K562 (cell line): ENCODE measurements around the gene DMWD. TPM values are rescaled to one million over a fixed set of nuclear protein-coding genes. Genes with fewer than 3 reads are reported as not detected.

Experiments used
- BDP1 ChIP-seq: IDR thresholded peaks from 3 replicates; pipeline ENCODE4 v1.6.1; 2011; ENCODE audit not compliant: insufficient read length, insufficient read depth
- HDAC6 ChIP-seq: IDR thresholded peaks from 2 replicates; pipeline ENCODE4 v1.6.1; 2012; ENCODE audit warnings: low read depth, mild to moderate bottlenecking, control low read depth, inconsistent platforms, low read length, moderate library complexity
- MCM3 ChIP-seq: fragments of 450-650 bp; IDR thresholded peaks from 2 replicates; pipeline ENCODE4 v1.6.1; 2016
- PHB2 ChIP-seq: fragments of 450-650 bp; IDR thresholded peaks from 2 replicates; pipeline ENCODE4 v1.6.1; 2017; ENCODE audit warnings: low read depth
- PHF8 ChIP-seq: fragments of 200-600 bp; sonication (generic); IDR thresholded peaks from 2 replicates; pipeline ENCODE4 v1.6.1; 2012; ENCODE audit warnings: mixed run types, mild to moderate bottlenecking, inconsistent platforms, low read length, moderate library complexity, borderline replicate concordance
- POLR2G ChIP-seq: fragments of 200-400 bp; formaldehyde crosslinking; IDR thresholded peaks from 2 replicates; pipeline ENCODE4 v1.6.1; 2017; ENCODE audit warnings: low read depth, mild to moderate bottlenecking, antibody characterized with exemption, low read length, moderate library complexity
- SIX5 ChIP-seq, 2 experiments: IDR thresholded peaks; 2 replicates each; pipeline ENCODE4 v1.6.1; 2011; ENCODE audit warnings: low read length in 2 of 2, borderline replicate concordance in 1 of 2, low read depth in 1 of 2, mild to moderate bottlenecking in 1 of 2, moderate library complexity in 1 of 2; ENCODE audit not compliant: insufficient read depth in 1 of 2
- SMAD1 ChIP-seq: fragments of 150-350 bp; IDR thresholded peaks from 2 replicates; pipeline ENCODE4 v1.6.1; 2014; ENCODE audit warnings: low read length, low read depth; ENCODE audit not compliant: partially characterized antibody
- STAG1 ChIP-seq: sonication (generic); formaldehyde crosslinking; IDR thresholded peaks from 2 replicates; pipeline ENCODE4 v1.5.0; 2020; ENCODE audit warnings: missing genetic modification reagents, borderline replicate concordance
- TAF1 ChIP-seq: IDR thresholded peaks from 2 replicates; pipeline ENCODE4 v1.6.1; 2011; ENCODE audit warnings: mild to moderate bottlenecking, low read length, moderate library complexity; ENCODE audit not compliant: insufficient read depth, control insufficient read depth, severe bottlenecking; ENCODE audit errors: extremely low read depth
- ZNF589 ChIP-seq: fragments of 200-800 bp; sonication (Bioruptor generic); IDR thresholded peaks from 2 replicates; pipeline ENCODE4 v1.6.1; 2016; ENCODE audit warnings: low read depth, missing genetic modification characterization, missing compliant biosample characterization
- ZNF785 ChIP-seq: fragments of 250-450 bp; sonication (Bioruptor Pico); IDR thresholded peaks from 2 replicates; pipeline ENCODE4 v1.4.0; 2020; ENCODE audit warnings: mild to moderate bottlenecking
- polyA plus RNA-seq, 8 experiments: library from polyadenylated mRNA; depleted of rRNA in 4 of 8; stranded (reverse) in 5 of 8; unstranded in 3 of 8; fragments of >200 nt; fragmentation: Nextera tagmentation in 2 of 8; fragmentation: Illumina TruSeq in 1 of 8; extraction: Ambion mirVana in 2 of 8; extraction: Trizol in 1 of 8; gene quantifications; 2 replicates each; pipeline versions ENCODE4 v1.2.1 to v1.2.3, GENCODE V29; 2011 to 2014; ENCODE audit warnings: inconsistent platforms in 1 of 8, missing spikeins in 1 of 8
- total RNA-seq, 7 experiments: library from RNA; depleted of rRNA in 6 of 7; stranded (reverse); fragments of >200 nt in 6 of 7; fragmentation: Illumina TruSeq in 2 of 7; extraction: Trizol in 2 of 7; gene quantifications; 2 replicates each; pipeline versions ENCODE4 v1.2.1 to v1.2.3, GENCODE V29; 2011 to 2021; ENCODE audit warnings: low replicate concordance in 1 of 7
- TF ChIP-seq, protein P1 (sequence below): sonication (generic); formaldehyde crosslinking; IDR thresholded peaks from 2 replicates; pipeline ENCODE4 v1.8.0; 2022; ENCODE audit warnings: mild to moderate bottlenecking, missing genetic modification reagents
- TF ChIP-seq, protein P2 (sequence below): IDR thresholded peaks from 2 replicates; pipeline ENCODE4 v1.6.1; 2011; ENCODE audit warnings: borderline replicate concordance, low read depth, mild to moderate bottlenecking, moderate library complexity, low read length; ENCODE audit not compliant: insufficient read depth, poor library complexity, severe bottlenecking
- TF ChIP-seq, protein P3 (sequence below): fragments of 450-650 bp; IDR thresholded peaks from 2 replicates; pipeline ENCODE4 v1.6.1; 2016
- TF ChIP-seq, protein P4 (sequence below): fragments of 200-800 bp; sonication (Bioruptor generic); IDR thresholded peaks from 2 replicates; pipeline ENCODE4 v1.6.1; 2017; ENCODE audit warnings: missing genetic modification characterization, missing compliant biosample characterization
- TF ChIP-seq, protein P5 (sequence below): fragments of 250-450 bp; sonication (Bioruptor Pico); IDR thresholded peaks from 2 replicates; pipeline ENCODE4 v1.9.0; 2021; ENCODE audit warnings: mild to moderate bottlenecking, inconsistent platforms

The DMWD gene
- total and polyA plus RNA-seq, 9 of the 15 experiments (the other 6 are each of a cell fraction or from before 2014, with no cell fraction given), result 4.7 to 54.6 (median 19.0) TPM

DNA sequence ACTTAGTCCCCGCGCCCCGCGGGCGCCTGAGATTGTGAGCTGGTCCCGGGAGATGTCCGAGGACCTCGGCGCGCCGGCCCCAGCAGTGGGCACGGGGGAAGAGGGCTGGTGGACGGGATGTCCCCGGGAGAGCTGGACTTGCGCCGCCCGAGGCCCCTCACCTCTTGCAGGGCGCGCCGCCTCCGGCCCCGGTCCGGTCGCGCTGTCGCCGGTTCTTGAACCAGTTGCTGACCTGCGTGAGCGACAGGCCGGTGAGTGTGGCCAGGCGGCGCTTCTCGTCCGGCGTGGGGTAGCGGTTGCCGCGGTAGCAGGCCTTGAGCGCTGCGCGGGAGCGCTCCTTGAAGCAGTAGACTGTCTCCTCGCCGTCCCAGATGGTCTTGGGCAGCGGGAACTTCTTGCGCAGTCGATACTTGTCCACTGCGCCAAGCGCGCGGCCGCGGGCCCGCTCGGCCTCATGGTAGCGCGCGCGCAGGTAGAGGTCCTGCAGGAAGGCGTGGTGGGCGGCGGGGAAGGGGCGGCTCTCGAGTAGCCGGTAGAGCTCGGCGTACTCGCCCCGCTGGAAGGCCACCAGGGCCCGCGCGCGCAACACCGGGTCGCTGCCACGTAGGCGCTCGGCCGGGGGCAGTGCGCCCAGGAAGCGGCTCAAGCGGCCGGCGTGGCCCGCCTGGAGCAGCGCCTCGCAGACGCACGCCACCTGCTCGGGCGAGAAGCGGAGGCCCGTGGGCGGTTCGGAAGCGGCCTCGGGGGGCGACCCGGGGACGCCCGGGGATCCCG lies 24.6 kb downstream of the DMWD start (continued):
- TF ChIP-seq, protein P1, sequence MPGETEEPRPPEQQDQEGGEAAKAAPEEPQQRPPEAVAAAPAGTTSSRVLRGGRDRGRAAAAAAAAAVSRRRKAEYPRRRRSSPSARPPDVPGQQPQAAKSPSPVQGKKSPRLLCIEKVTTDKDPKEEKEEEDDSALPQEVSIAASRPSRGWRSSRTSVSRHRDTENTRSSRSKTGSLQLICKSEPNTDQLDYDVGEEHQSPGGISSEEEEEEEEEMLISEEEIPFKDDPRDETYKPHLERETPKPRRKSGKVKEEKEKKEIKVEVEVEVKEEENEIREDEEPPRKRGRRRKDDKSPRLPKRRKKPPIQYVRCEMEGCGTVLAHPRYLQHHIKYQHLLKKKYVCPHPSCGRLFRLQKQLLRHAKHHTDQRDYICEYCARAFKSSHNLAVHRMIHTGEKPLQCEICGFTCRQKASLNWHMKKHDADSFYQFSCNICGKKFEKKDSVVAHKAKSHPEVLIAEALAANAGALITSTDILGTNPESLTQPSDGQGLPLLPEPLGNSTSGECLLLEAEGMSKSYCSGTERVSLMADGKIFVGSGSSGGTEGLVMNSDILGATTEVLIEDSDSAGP, result no peak
- TF ChIP-seq, protein P2, sequence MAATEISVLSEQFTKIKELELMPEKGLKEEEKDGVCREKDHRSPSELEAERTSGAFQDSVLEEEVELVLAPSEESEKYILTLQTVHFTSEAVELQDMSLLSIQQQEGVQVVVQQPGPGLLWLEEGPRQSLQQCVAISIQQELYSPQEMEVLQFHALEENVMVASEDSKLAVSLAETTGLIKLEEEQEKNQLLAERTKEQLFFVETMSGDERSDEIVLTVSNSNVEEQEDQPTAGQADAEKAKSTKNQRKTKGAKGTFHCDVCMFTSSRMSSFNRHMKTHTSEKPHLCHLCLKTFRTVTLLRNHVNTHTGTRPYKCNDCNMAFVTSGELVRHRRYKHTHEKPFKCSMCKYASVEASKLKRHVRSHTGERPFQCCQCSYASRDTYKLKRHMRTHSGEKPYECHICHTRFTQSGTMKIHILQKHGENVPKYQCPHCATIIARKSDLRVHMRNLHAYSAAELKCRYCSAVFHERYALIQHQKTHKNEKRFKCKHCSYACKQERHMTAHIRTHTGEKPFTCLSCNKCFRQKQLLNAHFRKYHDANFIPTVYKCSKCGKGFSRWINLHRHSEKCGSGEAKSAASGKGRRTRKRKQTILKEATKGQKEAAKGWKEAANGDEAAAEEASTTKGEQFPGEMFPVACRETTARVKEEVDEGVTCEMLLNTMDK, result no peak
- TF ChIP-seq PHB2 (no peak), MCM3 (no peak), SMAD1 (no peak), TAF1 (peak; percentile 15), ZNF785 (no peak), SIX5 (IDR thresholded peaks at IDR 0.05; ENCODE audit: borderline replicate concordance in 1 of 2, insufficient read depth in 1 of 2, low read depth in 1 of 2, low read length in 2 of 2) (no peak), STAG1 (0 out of 2 replicates have a peak, but pooled peaks have one; percentile 28), POLR2G (peak; percentile 81), PHF8 (peak; percentile 36; the same call in 1 of the 2 replicates), ZNF589 (peak; percentile 42; the same call in 1 of the 2 replicates), BDP1 (no peak), HDAC6 (peak; percentile 85; the same call in 1 of the 2 replicates)
- TF ChIP-seq, protein P3, sequence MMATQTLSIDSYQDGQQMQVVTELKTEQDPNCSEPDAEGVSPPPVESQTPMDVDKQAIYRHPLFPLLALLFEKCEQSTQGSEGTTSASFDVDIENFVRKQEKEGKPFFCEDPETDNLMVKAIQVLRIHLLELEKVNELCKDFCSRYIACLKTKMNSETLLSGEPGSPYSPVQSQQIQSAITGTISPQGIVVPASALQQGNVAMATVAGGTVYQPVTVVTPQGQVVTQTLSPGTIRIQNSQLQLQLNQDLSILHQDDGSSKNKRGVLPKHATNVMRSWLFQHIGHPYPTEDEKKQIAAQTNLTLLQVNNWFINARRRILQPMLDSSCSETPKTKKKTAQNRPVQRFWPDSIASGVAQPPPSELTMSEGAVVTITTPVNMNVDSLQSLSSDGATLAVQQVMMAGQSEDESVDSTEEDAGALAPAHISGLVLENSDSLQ, result peak; percentile 75
- TF ChIP-seq, protein P4, sequence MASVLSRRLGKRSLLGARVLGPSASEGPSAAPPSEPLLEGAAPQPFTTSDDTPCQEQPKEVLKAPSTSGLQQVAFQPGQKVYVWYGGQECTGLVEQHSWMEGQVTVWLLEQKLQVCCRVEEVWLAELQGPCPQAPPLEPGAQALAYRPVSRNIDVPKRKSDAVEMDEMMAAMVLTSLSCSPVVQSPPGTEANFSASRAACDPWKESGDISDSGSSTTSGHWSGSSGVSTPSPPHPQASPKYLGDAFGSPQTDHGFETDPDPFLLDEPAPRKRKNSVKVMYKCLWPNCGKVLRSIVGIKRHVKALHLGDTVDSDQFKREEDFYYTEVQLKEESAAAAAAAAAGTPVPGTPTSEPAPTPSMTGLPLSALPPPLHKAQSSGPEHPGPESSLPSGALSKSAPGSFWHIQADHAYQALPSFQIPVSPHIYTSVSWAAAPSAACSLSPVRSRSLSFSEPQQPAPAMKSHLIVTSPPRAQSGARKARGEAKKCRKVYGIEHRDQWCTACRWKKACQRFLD, result no peak
- TF ChIP-seq, protein P5, sequence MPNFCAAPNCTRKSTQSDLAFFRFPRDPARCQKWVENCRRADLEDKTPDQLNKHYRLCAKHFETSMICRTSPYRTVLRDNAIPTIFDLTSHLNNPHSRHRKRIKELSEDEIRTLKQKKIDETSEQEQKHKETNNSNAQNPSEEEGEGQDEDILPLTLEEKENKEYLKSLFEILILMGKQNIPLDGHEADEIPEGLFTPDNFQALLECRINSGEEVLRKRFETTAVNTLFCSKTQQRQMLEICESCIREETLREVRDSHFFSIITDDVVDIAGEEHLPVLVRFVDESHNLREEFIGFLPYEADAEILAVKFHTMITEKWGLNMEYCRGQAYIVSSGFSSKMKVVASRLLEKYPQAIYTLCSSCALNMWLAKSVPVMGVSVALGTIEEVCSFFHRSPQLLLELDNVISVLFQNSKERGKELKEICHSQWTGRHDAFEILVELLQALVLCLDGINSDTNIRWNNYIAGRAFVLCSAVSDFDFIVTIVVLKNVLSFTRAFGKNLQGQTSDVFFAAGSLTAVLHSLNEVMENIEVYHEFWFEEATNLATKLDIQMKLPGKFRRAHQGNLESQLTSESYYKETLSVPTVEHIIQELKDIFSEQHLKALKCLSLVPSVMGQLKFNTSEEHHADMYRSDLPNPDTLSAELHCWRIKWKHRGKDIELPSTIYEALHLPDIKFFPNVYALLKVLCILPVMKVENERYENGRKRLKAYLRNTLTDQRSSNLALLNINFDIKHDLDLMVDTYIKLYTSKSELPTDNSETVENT (CRISPR knock-in tag), result no peak; the same call in 1 of the 2 replicates
